NCI-H82 (cell line): ENCODE results near the gene CPT1A.

Experiments used
- DNase-seq: peaks from one replicate; lab custom pipeline; 2025; lab: John Stamatoyannopoulos, UW

CPT1A gene

GRCh38 chr11:68831124-68831523 is 10.6 kb downstream of the CPT1A start:
- DNase-seq: no peak

GRCh38 chr11:68829581-68829980 is 12.1 kb downstream of the CPT1A start:
- no peak for DNase-seq

GRCh38 chr11:68828957-68829356 is 12.8 kb downstream of the CPT1A start:
- DNase-seq: no peak

- no peak for DNase-seq
Measured at GRCh38 chr11:68828155-68828931, 13.4 kb downstream of the CPT1A start.

GRCh38 chr11:68827733-68828132 is 14.0 kb downstream of the CPT1A start:
- no peak for DNase-seq

- DNase-seq: no peak
Measured at GRCh38 chr11:68826726-68827125, 15.0 kb downstream of the CPT1A start.

- peak; percentile 7 for DNase-seq
Measured at GRCh38 chr11:68825571-68825970, 16.1 kb downstream of the CPT1A start.

- no peak for DNase-seq
Measured at GRCh38 chr11:68822546-68822945, 19.2 kb downstream of the CPT1A start.

GRCh38 chr11:68821670-68822069 is 20.0 kb downstream of the CPT1A start:
- DNase-seq: no peak

- no peak for DNase-seq
Measured at GRCh38 chr11:68819362-68819761, 22.4 kb downstream of the CPT1A start.

GRCh38 chr11:68818181-68818580 is 23.5 kb downstream of the CPT1A start:
- DNase-seq: no peak

- DNase-seq: no peak
Measured at GRCh38 chr11:68817554-68817953, 24.2 kb downstream of the CPT1A start.

- DNase-seq: no peak
Measured at GRCh38 chr11:68816917-68817419, 24.7 kb downstream of the CPT1A start.

- no peak for DNase-seq
Measured at GRCh38 chr11:68816251-68816776, 25.4 kb downstream of the CPT1A start.

- DNase-seq: no peak
Measured at GRCh38 chr11:68813773-68814172, 27.9 kb downstream of the CPT1A start.

- no peak for DNase-seq
Measured at GRCh38 chr11:68812526-68812925, 29.2 kb downstream of the CPT1A start.

GRCh38 chr11:68810164-68810563 is 31.6 kb downstream of the CPT1A start:
- no peak for DNase-seq

- DNase-seq: no peak
Measured at GRCh38 chr11:68809506-68809905, 32.2 kb downstream of the CPT1A start.

GRCh38 chr11:68808787-68809186 is 32.9 kb downstream of the CPT1A start:
- DNase-seq: no peak

- no peak for DNase-seq
Measured at GRCh38 chr11:68806931-68807844, 34.5 kb downstream of the CPT1A start.

- no peak for DNase-seq
Measured at GRCh38 chr11:68804786-68805185, 36.9 kb downstream of the CPT1A start.

- peak; percentile 94 for DNase-seq
Measured at GRCh38 chr11:68803766-68804165, 38.0 kb downstream of the CPT1A start.
